MV-4-11 (cell line): ENCODE measurements around the gene CTDSPL.

Experiments used
- DNase-seq: peaks from one replicate; lab custom pipeline; 2025; lab: John Stamatoyannopoulos, UW

Gene CTDSPL

DNA sequence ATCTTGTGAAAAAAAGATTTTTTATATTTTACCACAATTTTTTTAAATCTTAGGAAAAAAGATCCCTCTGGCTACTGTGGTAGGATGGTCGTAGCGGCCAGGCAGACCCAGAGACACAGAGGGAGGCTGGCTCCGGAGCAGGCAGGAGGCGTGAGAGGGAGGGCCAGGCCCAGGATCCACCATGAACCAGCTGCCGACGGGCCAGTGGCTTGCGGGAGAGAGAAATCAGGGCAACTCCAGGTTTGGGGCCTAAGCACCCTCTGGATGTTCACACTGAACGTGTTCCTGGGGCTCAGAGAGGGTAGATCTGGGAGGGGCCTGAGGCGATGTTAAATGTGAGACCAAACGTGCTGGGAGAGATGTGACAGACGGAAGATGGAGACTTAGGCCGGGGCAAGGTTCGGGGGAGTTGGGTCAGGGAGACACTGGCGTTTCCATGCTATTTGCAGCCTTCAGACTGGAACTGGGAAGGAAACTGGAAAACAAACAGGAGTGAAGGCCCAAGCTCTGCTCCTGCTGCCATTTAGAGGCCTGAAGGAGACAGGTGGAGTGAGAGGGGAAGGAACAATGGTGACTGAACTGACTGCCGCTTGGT is 127.3 kb downstream of the CTDSPL start:
- DNase-seq, result no peak

DNA sequence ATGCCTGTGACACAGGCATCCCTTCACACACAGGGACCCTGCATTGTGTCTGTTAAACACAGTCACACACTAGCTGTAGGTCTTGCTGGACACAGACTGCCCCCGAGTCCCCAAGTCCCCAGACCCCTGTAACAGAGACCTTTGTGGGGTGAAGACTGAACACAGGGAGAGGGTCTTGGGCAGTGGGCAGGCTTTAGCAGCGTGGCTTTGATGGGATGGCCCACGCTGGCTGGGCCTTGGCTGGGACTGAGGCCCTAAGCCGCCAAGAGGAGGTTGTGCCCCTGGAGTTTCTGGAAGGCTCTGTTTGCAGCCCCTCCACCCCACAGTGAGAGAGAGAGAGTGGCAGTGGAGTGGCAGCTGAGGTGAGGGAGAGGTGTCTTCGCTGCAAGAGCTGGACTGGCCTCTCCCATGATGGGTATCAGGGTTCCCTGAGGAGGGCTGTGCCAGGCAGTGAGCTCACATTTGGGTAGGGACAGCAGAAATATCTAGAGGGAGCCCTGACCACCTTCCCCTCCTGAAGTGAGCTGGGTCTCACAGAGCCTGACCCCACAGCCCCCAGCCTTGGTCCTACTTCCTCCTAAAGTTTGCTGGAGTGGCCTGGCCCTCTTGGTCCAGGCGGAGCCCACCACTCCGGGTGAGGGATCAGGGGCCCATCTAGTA is 128.3 kb downstream of the CTDSPL start:
- no peak for DNase-seq

DNA sequence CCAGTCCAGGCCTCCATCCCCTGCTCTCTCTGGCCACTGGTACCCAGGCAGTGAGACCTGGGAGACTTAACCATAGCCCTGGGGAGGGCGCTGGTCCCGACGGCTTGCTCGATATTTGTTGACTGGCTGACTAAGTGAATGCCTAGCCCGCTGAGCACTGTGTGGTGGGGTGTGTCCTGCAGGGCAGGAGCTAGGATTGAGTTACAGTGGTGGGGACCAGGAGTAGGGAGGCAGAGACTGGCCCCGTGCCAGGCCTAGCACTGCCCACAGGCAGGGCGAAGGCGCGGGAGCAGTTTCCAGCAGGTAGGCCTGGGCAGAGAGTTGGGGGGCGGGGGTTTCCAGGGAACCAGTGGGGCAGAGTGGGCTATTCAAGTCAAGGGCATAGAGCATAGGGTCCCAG is 128.8 kb downstream of the CTDSPL start, which contains the start of gene VILL:
VILL (plus strand) TSS at position 260 of the 400 bp plus-strand sequence. CDS start 2,887 bp downstream, outside the sequence.
- no peak for DNase-seq

DNA sequence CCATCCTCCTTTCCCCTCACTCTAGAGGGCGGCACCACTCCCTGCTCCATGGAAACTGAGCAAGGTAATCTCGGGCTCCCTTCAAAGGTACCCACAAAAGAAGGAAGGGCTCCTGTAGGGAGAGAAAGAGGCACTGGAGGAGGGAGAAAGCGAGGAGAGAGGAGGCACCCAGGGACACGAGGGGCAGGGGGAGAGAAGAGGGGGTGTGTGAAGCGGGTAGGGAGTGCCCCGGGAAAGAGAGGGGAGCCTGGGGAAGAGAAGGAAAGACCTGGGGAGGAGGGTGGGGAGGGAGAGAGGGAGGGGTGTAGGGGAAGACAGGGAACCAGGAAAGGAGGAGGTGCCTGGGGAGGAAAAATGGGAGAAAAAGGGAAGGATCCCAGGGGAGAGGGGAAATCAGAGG is 129.4 kb downstream of the CTDSPL start:
- no peak for DNase-seq

DNA sequence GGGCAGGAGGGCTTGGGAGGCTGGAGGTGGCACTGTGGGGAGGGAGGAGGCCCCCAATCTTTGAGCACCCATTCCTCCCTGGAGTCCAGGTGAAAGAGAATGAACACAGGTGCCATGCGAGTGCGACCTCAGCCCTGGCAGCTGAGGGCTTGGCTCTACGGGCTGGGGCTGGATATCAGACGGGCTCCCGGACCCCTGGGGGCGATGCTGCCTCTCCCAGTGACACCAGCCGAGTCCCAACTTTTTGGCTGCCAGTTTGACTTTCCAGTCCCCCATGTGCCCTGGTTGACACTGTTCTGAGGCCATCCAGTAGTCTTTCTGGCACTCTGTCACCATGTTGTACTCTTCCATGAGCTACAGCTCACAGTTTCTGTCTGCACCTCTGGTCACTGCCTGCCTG is 130.1 kb downstream of the CTDSPL start:
- no peak for DNase-seq

DNA sequence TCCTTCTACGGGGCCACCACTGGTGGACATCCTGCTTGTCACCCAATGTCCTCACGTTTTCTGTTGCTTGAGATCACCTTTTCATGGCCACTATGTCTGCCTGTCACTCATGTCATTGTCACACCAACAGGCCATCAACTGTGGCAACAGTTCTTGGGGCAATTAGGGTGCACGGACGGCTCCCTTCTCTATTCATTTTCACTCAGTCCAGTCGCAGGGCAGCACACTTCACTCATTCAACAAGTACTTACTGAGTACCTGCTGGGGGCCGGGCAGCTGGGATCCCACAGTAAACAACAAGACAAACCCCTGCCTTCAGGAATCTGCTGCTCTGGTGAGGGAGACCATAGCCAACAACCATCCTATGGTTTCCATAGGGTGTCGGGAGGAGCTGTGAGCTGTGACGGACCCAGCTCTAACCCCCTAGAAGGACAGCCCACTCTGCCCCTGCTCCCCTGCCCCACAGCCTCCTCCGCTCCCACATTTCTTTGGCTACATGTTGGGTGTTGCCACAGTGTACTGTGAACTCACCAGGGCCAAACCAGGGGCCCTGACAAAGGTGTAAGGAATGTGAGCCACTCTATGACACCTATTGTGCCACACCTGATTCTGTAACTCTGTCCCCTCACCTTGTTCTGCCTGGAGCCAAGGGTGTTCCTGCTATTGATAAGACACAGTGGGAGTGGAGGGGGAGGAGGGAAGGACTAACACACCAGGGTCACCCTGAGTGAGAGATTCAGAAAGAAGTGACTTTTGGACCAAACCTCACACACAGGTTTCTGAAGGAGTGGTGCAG is 130.8 kb downstream of the CTDSPL start:
- DNase-seq, result no peak

DNA sequence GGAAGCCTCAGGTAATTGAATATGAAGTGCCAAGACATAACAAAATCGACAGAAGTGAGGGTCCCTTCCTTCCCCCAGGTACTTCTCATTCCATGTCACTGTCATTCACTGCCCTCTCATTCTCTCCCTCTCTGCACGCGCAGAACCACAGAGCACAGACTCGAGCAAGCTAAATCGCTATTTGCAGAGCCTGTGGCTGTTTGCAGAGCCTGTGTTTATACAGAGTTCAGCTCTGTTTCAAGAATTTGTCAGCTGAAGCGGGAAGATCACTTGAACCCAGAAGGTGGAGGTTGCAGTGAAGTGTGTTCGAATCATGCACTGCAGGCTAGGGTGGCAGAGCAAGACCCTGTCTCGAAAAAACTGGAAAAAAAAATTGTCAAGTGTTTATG is 131.4 kb downstream of the CTDSPL start:
- DNase-seq, result no peak

DNA sequence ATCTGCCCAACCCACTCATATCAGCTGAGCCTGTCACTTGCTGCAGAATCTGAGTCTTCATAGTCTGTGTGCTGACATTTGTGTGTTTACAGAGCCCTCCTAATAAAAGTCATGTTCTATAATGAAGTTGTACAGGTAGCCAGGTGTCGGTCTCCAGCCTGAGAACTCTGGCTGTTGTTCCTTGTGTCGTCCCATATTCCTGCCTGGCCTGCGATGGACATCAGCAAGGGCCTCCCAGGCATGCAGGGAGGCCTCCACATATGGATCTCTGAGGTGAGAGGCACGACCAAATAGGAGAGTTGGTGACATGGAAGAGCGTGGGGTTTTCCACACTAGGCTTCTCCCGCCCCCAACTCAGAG is 131.8 kb downstream of the CTDSPL start:
- DNase-seq, result no peak

DNA sequence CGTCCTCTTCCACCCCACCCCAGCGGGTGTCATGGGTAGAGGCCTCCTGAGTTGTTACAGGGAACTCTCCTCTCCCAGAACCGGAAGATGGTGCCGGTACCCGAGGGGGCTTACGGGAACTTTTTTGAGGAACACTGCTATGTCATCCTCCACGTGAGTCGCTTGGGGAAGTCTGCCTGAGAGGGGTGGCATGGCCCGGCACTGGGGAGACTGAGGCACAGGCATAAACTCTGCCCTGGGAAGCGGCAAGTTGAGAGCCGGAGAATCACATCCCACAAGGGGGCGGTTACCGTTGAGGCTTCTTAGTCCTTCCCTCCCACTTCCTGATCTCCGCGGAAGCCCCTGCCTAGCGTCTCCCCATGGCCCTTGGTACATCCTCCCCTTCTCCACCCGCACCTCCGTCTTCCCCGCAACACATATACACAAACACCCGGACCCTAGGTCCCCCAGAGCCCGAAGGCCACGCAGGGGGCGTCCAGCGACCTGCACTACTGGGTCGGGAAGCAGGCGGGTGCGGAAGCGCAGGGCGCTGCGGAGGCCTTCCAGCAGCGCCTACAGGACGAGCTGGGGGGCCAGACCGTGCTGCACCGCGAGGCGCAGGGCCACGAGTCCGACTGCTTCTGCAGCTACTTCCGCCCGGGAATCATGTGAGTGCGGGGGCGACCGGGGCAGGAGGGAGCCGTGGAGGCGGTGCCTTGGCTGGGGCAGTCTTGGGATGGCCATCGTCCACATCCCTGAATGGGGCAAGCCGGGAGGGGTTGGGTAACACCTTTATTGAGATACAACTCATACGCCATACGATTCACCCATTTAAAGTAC is 132.3 kb downstream of the CTDSPL start:
- peak; percentile 68 for DNase-seq

DNA sequence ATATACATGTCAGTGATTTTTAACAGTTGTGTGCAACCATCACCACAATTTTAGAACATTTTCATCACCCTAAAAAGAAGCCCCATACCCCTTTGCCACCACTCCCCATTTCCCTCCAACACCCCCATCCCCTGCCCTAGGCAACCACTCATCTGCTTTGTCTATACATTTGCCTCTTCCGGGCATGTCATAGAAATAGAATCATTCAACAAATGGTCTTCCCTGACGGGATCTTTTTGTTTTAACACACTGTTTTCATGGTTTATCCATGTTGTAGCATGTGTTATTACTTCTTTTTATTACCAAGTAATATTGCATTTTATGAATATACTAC is 132.9 kb downstream of the CTDSPL start:
- DNase-seq, result no peak

DNA sequence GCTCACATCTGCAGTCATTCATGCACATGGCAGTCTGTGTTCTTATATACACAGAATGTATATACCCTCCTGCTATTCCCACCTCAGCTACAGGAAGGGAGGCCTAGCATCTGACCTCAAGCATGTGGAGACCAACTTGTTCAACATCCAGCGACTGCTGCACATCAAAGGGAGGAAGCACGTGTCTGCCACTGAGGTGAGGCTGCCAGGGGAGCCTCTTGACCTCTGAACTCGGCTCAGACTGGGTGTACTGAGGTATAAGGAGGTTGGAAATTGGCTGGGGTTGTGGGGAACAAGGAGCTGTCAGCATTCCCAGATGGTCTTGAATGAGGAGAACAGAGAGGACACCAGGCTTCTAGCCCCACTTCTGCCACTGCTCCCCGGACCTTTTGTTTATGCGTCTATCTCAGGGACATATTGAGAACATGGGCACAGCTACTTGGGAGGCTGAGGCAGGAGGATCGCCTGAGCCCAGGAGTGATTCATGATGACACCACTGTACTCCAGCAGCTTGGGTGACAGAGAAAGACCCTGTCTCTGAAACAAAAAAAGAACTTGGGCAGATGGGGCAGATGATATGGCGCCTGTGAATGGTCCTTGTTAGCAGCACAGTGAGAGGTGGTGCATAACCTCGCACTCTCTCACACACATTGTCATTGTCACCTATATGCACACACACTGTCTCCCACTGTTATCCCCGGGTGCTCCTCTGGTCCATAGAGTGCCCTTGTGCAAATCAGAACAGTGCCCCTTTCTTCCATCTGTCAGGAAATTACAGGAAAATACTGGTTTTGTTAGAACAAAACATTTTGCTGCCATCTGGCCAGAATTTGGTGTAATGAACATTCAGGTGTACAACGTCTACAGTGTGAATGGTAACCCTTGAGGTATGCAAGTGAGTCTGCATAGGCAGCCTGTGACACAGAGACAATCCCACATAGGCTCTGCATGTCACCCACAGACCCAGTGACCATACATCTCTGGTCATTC is 134.3 kb downstream of the CTDSPL start:
- no peak for DNase-seq

DNA sequence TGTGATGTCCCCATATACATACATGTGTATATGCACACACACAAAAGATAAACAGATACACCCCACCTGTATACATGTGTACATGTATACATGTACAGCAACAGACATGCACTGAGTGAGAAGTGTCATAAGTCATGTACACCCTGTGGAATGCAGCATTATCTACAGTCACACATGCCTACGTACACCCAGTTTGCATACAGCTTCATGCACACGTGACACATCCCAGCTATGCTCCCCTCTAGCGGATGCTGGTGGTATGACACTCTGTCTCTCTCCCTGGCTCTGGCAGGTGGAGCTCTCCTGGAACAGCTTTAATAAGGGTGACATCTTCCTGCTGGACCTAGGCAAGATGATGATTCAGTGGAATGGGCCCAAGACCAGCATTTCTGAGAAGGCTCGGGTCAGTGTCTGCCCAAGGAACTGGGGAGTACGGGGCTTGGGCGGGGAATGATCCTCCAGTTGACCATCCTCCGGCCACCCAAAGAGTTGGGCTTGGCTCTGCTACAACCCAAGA is 135.2 kb downstream of the CTDSPL start:
- DNase-seq, result peak; percentile 79

DNA sequence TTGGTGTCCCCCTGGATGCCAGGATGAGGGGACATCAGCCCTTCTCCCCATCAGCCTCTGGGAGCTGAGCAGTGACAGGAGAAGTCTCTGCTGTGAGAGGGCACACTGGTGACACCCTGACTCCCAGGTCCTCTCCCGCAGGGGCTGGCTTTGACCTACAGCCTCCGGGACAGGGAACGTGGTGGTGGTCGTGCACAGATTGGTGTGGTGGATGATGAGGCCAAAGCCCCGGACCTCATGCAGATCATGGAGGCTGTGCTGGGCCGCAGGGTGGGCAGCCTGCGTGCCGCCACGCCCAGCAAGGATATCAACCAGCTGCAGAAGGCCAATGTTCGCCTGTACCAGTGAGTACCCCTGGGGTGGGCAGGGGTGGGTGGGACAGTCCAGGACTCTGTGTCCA is 135.7 kb downstream of the CTDSPL start:
- no peak for DNase-seq

DNA sequence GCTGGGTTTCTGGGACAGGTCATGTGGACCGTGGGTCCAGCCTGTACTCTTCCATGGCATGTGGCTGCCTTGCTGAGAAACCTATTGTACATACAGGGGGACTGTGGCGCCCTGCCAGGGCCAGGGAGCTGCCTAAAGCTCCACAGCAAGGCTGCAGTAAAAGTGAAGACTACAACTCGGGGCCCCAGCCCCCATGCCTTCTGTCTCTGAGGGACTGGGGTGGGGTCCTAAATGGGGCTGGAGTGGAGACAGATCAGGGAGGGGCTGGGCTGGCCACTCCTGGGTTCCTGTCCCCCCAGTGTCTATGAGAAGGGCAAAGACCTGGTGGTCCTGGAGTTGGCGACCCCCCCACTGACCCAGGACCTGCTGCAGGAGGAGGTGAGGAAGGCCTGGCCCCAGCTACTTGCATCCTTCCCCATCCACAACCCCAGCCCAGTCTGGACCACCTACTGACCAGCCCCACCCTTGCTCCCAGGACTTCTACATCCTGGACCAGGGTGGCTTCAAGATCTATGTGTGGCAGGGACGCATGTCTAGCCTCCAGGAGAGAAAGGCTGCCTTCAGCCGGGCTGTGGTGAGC is 136.2 kb downstream of the CTDSPL start:
- DNase-seq, result no peak

DNA sequence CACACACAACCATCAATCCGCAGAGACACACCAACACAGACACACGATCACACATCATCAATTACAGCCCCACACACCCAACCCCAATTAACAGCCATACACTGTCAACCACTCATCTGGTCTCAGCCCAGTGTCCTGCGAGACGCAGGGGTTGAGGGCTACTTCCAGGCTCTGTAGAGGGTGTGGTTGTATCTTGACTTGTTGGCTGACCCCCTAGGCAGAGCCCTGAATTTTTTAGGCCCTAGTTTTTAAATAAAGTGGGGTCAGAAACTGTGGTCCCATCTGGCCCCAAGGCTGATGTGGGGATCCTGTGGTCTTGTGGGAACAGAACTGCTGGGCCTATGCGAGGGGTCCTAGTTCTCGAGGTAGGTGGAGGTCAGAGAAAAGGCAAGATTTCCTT is 138.2 kb downstream of the CTDSPL start:
- no peak for DNase-seq

DNA sequence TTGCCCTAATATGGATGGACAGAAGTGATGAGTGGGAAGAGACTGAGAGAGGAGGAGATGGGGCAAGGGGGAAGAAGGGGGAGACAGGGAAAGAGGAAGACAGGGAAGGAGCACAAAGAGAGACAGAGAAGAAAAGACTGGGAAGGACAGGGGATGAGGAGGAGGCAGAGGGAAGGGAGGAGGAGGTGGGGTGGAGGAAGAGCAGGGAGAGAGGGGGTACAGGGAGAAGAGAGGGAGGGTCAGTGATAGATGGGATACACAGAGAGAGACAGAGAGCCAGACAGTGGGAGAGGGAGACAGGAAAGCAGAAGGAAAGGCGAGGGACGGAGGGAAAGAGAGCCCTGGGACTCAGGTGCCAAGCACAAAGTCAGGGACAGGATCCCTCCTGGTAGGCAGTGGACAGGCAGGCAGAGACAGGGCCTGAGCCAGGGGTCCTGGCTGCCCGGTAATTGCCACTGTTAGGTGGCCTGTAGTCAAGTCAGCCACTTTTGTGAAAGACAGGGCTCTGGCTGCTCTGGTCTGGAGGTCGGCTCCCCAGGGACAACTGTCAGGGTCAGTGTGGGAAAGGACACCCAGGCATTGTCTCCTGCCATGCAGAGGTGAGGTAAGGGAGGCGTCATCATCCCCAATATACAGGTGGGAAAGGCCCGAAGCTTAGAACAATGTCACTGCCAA is 138.7 kb downstream of the CTDSPL start:
- DNase-seq, result no peak

DNA sequence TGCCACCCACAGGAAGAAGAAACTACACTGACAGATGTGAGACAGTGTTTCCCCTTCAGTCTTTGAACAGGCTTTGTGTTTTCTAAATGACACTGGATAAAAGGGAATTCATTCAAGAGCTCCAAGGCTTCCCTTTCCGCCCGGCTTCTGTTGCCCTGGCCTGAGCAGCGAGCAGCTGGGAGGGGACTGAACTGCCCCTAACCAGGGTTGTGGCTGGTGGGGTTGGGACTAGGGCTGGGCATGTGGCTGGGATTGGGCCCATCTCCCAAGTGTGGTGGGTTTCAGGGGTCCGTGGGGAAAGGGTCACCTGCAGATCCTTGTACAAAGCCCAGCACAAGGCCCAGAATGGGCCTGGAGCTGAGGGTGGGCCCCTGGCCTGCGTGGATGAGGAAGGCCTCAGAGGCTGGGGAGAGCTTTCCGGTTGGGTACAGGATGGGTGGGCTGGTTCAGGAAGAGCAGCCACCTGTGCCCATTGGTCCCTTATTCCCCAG is 139.3 kb downstream of the CTDSPL start:
- DNase-seq, result no peak

DNA sequence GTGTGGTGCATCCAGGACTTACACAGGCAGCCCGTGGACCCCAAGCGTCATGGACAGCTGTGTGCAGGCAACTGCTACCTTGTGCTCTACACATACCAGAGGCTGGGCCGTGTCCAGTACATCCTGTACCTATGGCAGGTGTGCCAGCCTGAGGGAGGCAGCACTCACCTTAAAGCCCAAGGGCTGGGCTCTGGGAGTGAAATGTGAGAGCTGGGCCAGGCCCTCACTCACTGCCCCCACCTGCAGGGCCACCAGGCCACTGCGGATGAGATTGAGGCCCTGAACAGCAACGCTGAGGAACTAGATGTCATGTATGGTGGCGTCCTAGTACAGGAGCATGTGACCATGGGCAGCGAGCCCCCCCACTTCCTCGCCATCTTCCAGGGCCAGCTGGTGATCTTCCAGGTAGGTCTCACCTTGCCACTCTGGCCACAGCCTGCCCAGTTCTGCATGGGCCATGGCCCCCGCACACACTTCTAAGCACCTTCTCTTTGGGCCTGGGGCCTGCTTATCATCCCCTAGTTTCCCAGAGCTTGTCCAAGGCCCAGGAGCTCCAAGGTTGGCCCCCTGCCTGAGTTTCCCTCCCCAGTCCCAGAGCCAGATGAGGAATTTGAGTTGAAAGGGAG is 139.9 kb downstream of the CTDSPL start:
- peak; percentile 3 for DNase-seq

DNA sequence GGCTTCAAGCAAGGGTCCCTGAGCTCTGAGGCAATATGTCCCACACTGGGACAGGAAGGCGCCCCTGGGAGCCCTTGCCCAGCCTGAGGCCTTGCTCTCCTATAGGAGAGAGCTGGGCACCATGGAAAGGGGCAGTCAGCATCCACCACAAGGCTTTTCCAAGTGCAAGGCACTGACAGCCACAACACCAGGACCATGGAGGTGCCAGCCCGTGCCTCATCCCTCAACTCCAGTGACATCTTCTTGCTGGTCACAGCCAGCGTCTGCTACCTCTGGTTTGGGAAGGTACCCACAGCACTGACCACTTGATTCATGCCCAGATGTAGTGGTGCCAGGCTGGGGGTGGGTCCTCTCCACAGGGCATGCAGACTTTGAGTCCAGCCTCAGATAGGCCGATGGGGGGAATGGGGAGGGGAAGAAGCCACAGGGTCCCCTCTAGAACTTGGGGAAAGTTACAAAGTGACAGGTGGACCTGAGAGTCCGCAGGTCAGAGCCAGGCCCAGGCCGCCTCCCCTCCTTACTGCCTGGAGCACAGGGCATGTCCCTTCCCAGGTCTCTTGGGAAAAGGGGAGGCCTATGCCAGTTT is 140.7 kb downstream of the CTDSPL start:
- no peak for DNase-seq
